Activated CD8-positive, alpha-beta T cell treated with anti-CD3 and anti-CD28 coated beads for 36 hours (primary cell): Measurements from ENCODE around the gene TDRD3. TPM values are rescaled to one million over a fixed set of nuclear protein-coding genes. Genes with fewer than 3 reads are reported as not detected.

ENCODE experiments used
- ATAC-seq: fragments of 200-7000 bp; cut with Tn5 transposase; one replicate; pipeline ENCODE4 v1.10.0; 2021; ENCODE audit warnings: mild to moderate bottlenecking, moderate library complexity
- CTCF ChIA-PET: fragments of 350-600 bp; sonication (Branson Sonifier 250); formaldehyde crosslinking; loops from one replicate; lab custom pipeline; 2021; ENCODE audit warnings: antibody characterized with exemption; lab: Charles Lee
- POLR2A ChIA-PET: fragments of 350-600 bp; sonication (Branson Sonifier 250); formaldehyde crosslinking; loops from one replicate; lab custom pipeline; 2021; ENCODE audit warnings: antibody characterized with exemption; lab: Charles Lee
- DNase-seq: peaks from one replicate; pipeline ENCODE4 v3.0.0-alpha.2; 2020
- H3K27ac Mint-ChIP-seq: one replicate; pipeline ENCODE4 v1.8.0; 2021; ENCODE audit warnings: mild to moderate bottlenecking, mixed read lengths
- H3K27me3 Mint-ChIP-seq: one replicate; pipeline ENCODE4 v1.8.0; 2021; ENCODE audit warnings: mixed read lengths
- H3K36me3 Mint-ChIP-seq: one replicate; pipeline ENCODE4 v1.8.0; 2021; ENCODE audit warnings: low read depth, mixed read lengths
- H3K4me1 Mint-ChIP-seq: one replicate; pipeline ENCODE4 v1.8.0; 2021; ENCODE audit warnings: low read depth, mixed read lengths
- H3K4me3 Mint-ChIP-seq: one replicate; pipeline ENCODE4 v1.8.0; 2021; ENCODE audit warnings: mild to moderate bottlenecking, moderate library complexity, mixed read lengths
- H3K9me3 Mint-ChIP-seq: one replicate; pipeline ENCODE4 v1.8.0; 2021; ENCODE audit warnings: mixed read lengths
- CTCF ChIP-seq: fragments of 200-600 bp; IDR thresholded peaks from one replicate; pipeline ENCODE4 v1.8.0; 2022; ENCODE audit warnings: antibody characterized with exemption, mild to moderate bottlenecking
- intact Hi-C: fragments of 100-400 bp; cut with micrococcal nuclease; formaldehyde crosslinking; loops from one replicate; pipeline ENCODE4 v1.10.0; 2022
- total RNA-seq, 2 experiments: library from RNA; stranded (reverse); gene quantifications; one replicate each; pipeline ENCODE4 v1.2.3, GENCODE V29; 2021

Gene TDRD3
- total RNA-seq, 2 experiments from 2014 or later: 17.1 to 19.0 TPM

- H3K27me3 Mint-ChIP-seq: peaks cover 15% of the 10 kb centered on the region
- intact Hi-C loops: no loop called here
- TF ChIP-seq CTCF: no peak
Measured at GRCh38 chr13:60351855-60352615, 45.0 kb upstream of the TDRD3 start.

DNA sequence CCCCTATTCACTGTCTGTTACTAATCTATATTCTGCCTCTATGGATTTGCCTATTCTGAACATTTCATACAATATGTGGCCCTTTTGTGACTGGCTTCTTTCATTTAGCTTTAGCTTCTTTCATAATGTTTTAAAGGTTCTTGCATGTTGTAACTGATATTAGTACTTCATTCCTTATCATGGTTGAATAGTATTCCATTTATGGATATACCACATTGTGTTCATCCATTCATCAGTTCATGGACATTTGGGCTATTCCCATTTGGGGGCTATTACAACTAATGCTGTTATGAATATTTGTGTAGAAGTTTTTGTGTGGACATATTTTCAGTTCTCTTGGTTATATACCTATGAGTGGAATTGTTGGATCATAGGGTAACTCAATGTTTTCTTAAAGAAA, 44.4 kb upstream of the TDRD3 start:
- POLR2A ChIA-PET: no interaction called here
- H3K27me3 Mint-ChIP-seq: peaks cover 15% of the 10 kb centered on the region
- CTCF ChIA-PET: interaction anchor here (0.6 kb wide), 1 partner anchor 16 kb away, joined by 3 read pairs; no protein-coding TSS in a partner anchor

More at GRCh38 chr13:60351855-60352615, 45.0 kb upstream of the TDRD3 start:
- peaks cover 2% of the 10 kb centered on the region for H3K9me3 Mint-ChIP-seq
- no peak overlapping the region for H3K4me3 Mint-ChIP-seq
- ChIA-PET CTCF (no interaction called here), POLR2A (no interaction called here)
- no peak overlapping the region for H3K27ac Mint-ChIP-seq
- no peaks in the 10 kb centered on the region for H3K36me3 Mint-ChIP-seq
- no peaks in the 10 kb centered on the region for H3K4me1 Mint-ChIP-seq
- DNase-seq (no peak), ATAC-seq (no peak)

DNA sequence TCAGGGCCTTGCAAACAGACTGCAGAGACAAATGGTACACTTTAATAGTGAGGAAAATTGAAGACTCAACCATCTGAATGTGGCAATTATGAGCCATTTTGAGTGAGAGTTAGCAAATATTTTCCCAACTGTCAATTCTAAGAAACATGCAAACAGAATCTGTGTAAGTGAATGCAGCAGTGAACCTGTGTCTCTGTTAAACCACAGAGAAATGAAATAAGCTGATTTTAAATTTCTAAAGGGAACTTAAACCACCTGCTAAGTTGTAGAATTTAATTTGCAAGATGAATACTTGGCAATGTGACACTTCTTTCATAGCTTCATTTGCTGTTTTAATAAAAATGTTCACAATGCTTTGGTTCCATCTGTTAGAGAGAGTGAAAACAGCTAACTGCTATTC, 42.0 kb upstream of the TDRD3 start:
- no peaks in the 10 kb centered on the region for H3K4me1 Mint-ChIP-seq
- no peak for ATAC-seq
- ChIA-PET CTCF (no interaction called here), POLR2A (no interaction called here)
- no peak for TF ChIP-seq CTCF
- intact Hi-C loops: no loop called here
- H3K36me3 Mint-ChIP-seq: no peaks in the 10 kb centered on the region
- H3K4me3 Mint-ChIP-seq: no peak overlapping the region
- DNase-seq: no peak
- no peak overlapping the region for H3K27ac Mint-ChIP-seq
- H3K27me3 Mint-ChIP-seq: peaks cover 5% of the 10 kb centered on the region
- peaks cover 2% of the 10 kb centered on the region for H3K9me3 Mint-ChIP-seq

More for the DNA sequence above, 44.4 kb upstream of the TDRD3 start:
- no peak for TF ChIP-seq CTCF
- no peak overlapping the region for H3K4me3 Mint-ChIP-seq
- H3K9me3 Mint-ChIP-seq: peaks cover 2% of the 10 kb centered on the region
- H3K36me3 Mint-ChIP-seq: no peaks in the 10 kb centered on the region
- ATAC-seq (no peak), DNase-seq (no peak)
- intact Hi-C loops: no loop called here
- H3K27ac Mint-ChIP-seq: no peak overlapping the region
- H3K4me1 Mint-ChIP-seq: no peaks in the 10 kb centered on the region

- no peak overlapping the region for H3K27ac Mint-ChIP-seq
- H3K4me1 Mint-ChIP-seq: no peaks in the 10 kb centered on the region
- intact Hi-C loops: no loop called here
- no peak for ATAC-seq
- TF ChIP-seq CTCF: no peak
- POLR2A ChIA-PET: no interaction called here
- peaks cover 5% of the 10 kb centered on the region for H3K27me3 Mint-ChIP-seq
- peaks cover 2% of the 10 kb centered on the region for H3K9me3 Mint-ChIP-seq
- no peaks in the 10 kb centered on the region for H3K36me3 Mint-ChIP-seq
- CTCF ChIA-PET: no interaction called here
- no peak overlapping the region for H3K4me3 Mint-ChIP-seq
- no peak for DNase-seq
Measured at GRCh38 chr13:60356970-60357369, 40.0 kb upstream of the TDRD3 start.

DNA sequence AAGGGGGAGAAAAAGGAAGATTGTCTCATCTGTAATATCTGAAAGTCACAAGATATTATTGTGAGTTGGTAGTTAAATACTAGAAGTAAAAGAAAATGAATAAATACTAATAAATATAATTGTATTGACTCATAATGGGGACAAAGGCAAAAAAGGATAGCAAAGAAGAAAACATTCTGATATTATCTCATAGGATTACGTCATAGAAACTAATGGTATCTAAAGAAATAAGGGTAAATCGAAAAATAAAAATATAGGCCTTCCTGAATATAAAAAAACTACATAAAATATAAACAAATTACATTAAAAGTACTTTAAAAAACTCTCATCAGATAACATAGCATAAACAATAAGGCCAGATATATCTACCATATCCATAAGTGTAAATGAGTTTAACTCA, 38.6 kb upstream of the TDRD3 start:
- DNase-seq (no peak), ATAC-seq (no peak)
- Mint-ChIP-seq H3K36me3 (no peaks in the 10 kb centered on the region), H3K27me3 (peaks cover 3% of the 10 kb centered on the region), H3K9me3 (no peaks in the 10 kb centered on the region), H3K4me3 (no peak overlapping the region), H3K27ac (no peak overlapping the region), H3K4me1 (no peaks in the 10 kb centered on the region)
- POLR2A ChIA-PET: interaction anchor here (0.6 kb wide), 1 partner anchor 230 kb away, joined by 3 read pairs; no protein-coding TSS in a partner anchor
- intact Hi-C loops: no loop called here
- CTCF ChIA-PET: no interaction called here
- no peak for TF ChIP-seq CTCF
